GM18873 (cell line): ENCODE data around the gene ADAMTS8.

Experiments
- ATAC-seq: cut with Tn5 transposase; IDR thresholded peaks from one replicate; pipeline ENCODE4 v1.9.1; 2021; ENCODE audit warnings: mild to moderate bottlenecking, moderate library complexity, moderate number of reproducible peaks; ENCODE audit not compliant: unreplicated experiment, low FRiP score

Gene ADAMTS8

DNA sequence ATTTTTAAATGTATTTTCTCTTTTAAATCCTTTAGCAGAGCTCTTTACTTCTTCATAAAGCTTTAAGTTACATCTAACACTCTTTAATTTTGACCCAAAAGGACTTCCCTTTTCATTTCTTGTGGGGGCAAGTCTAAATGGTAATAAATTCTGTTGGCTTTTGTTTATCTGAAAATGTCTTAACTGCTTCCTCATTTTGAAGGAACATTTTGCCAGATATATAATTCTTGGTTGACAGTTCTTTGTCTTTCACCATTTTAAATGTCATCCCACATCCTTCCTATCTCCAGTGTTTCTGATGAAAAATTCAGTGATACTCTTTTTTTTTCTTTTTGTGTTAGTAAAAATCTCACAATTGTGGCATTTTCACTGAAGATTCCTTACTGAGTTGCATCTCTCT is 69.0 kb downstream of the ADAMTS8 start:
- no peak for ATAC-seq

DNA sequence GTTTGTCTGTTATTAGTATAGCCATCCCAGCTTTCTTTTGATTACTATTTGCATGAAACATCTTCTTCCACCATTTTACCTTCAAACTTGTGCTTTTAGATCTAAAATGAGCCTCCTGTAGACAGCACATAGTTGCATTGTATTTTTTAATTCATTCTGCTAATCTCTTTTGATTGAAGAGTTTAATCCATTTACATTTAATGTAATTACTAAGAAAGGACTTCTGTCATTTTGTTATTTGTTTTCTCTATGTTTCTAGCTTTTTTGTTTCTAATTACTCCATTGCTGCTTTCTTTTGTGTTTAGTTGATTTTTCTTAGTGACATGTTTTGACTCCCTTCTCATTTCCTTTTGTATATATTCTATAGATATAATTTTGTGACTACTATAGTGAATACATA is 70.0 kb downstream of the ADAMTS8 start:
- ATAC-seq: no peak
